Superior temporal gyrus (tissue), 1 donor: ENCODE measurements around the gene ROR2.

Experiments used
- DNase-seq: peaks from one replicate; pipeline ENCODE4 v3.0.0-alpha.2; 2016; ENCODE audit errors: extremely low spot score

ROR2 gene

GRCh38 chr9:91948597-91949391 lies 1.2 kb downstream of the ROR2 start:
- DNase-seq = no peak

- no peak for DNase-seq
These were observed 1.9 kb downstream of the ROR2 start for GRCh38 chr9:91948101-91948596.

- no peak for DNase-seq
These were observed 3.2 kb downstream of the ROR2 start for GRCh38 chr9:91946653-91947488.

GRCh38 chr9:91946196-91946595 lies 3.8 kb downstream of the ROR2 start:
- DNase-seq = no peak

- no peak for DNase-seq
These were observed 4.5 kb downstream of the ROR2 start for GRCh38 chr9:91945277-91946085.

- DNase-seq = no peak
These were observed 5.3 kb downstream of the ROR2 start for GRCh38 chr9:91944711-91945110.

GRCh38 chr9:91943478-91944470 lies 6.3 kb downstream of the ROR2 start:
- DNase-seq = no peak

GRCh38 chr9:91942201-91942600 lies 7.8 kb downstream of the ROR2 start:
- no peak for DNase-seq

- no peak for DNase-seq
These were observed 10.1 kb downstream of the ROR2 start for GRCh38 chr9:91939978-91940377.

GRCh38 chr9:91937727-91938126 lies 12.3 kb downstream of the ROR2 start:
- DNase-seq = no peak

GRCh38 chr9:91937056-91937455 lies 13.0 kb downstream of the ROR2 start:
- DNase-seq = no peak

- DNase-seq = no peak
These were observed 14.1 kb downstream of the ROR2 start for GRCh38 chr9:91935805-91936514.

- no peak for DNase-seq
These were observed 14.8 kb downstream of the ROR2 start for GRCh38 chr9:91935066-91935749.

GRCh38 chr9:91934654-91935053 lies 15.4 kb downstream of the ROR2 start:
- no peak for DNase-seq

- DNase-seq = no peak
These were observed 16.3 kb downstream of the ROR2 start for GRCh38 chr9:91933556-91934352.

GRCh38 chr9:91930475-91930874 lies 19.6 kb downstream of the ROR2 start:
- DNase-seq = no peak

- DNase-seq = no peak
These were observed 20.7 kb downstream of the ROR2 start for GRCh38 chr9:91929331-91929730.

GRCh38 chr9:91927922-91928510 lies 22.0 kb downstream of the ROR2 start:
- no peak for DNase-seq
